Measurements from ENCODE around the gene SPEN. TPM values are rescaled to one million over a fixed set of nuclear protein-coding genes. Genes with fewer than 3 reads are reported as not detected.
"Not testable (repeated sequence)": the region's sequence is repeated elsewhere in the genome, so short reads cannot be mapped to it uniquely, and the experiment has no call there.

The SPEN gene
- total and polyA plus RNA-seq, 2 experiments from 2014 or later, result 14.9 to 43.6 TPM

DNA sequence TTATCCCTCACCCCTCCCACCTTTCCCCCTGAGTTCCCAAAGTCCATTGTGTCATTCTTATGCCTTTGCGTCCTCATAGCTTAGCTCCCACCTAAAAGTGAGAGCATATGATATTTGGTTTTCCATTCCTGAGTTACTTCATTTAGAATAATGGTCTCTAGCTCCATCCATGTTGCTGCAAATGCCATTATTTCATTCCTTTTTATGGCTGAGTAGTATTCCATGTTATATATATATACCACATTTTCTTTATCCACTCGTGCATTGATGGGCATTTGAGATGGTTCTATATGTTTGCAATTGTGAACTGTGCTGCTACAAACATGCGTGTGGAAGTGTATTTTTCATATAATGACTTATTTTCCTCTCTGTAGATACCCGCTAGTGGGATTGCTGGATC lies 130.4 kb downstream of the SPEN start:
- H3K27me3 ChIP-seq (ENCODE audit: insufficient read depth); DNase-seq (ENCODE audit: low spot score); H3K4me2 ChIP-seq; H3F3A ChIP-seq (replicated peaks; ENCODE audit: low read depth); H3K36me3 Mint-ChIP-seq (ENCODE audit: low read depth); H3K4me1 ChIP-seq (ENCODE audit: insufficient read depth); H3K4me3 Mint-ChIP-seq; H3K27ac Mint-ChIP-seq; H3K27ac ChIP-seq (ENCODE audit: low read depth); H3K36me3 ChIP-seq (ENCODE audit: insufficient read depth); H2AFZ ChIP-seq; ATAC-seq; H4K20me1 ChIP-seq (replicated peaks; ENCODE audit: insufficient read depth); H3K27me3 Mint-ChIP-seq (ENCODE audit: insufficient read depth, low read depth, poor library complexity); H3K4me3 ChIP-seq; H3K9me2 ChIP-seq (ENCODE audit: insufficient read depth): not testable (repeated sequence)
- peaks cover 13% of the 10 kb centered on the region for H3K9me3 Mint-ChIP-seq
- H3K4me1 Mint-ChIP-seq, result peaks cover 13% of the 10 kb centered on the region
- peaks cover 23% of the 10 kb centered on the region for H3K79me2 ChIP-seq (replicated peaks; ENCODE audit: insufficient read depth)

- Mint-ChIP-seq H3K27ac (no peak overlapping the region), H3K9me3 (peaks cover 9% of the 10 kb centered on the region)
- H2AFZ ChIP-seq, result no peak overlapping the region
Observed at GRCh38 chr1:15981679-15982078, 134.2 kb downstream of the SPEN start.

GRCh38 chr1:15983275-15983674 lies 135.8 kb downstream of the SPEN start:
- Histone ChIP-seq H3K27ac (ENCODE audit: low read depth) (no peak overlapping the region), H3K36me3 (ENCODE audit: insufficient read depth) (no peaks in the 10 kb centered on the region), H3K4me3 (no peak overlapping the region), H4K20me1 (replicated peaks; ENCODE audit: insufficient read depth) (no peaks in the 10 kb centered on the region), H3K27me3 (ENCODE audit: insufficient read depth) (no peaks in the 10 kb centered on the region), H3K79me2 (replicated peaks; ENCODE audit: insufficient read depth) (no peaks in the 10 kb centered on the region), H3K4me2 (no peak overlapping the region), H2AFZ (no peak overlapping the region), H3K4me1 (ENCODE audit: insufficient read depth) (no peaks in the 10 kb centered on the region), H3F3A (replicated peaks; ENCODE audit: low read depth) (no peaks in the 10 kb centered on the region), H3K9me2 (ENCODE audit: insufficient read depth) (no peaks in the 10 kb centered on the region)
- H3K9me3 Mint-ChIP-seq, result peaks cover 9% of the 10 kb centered on the region
- no peak for DNase-seq (ENCODE audit: low spot score)
- no peaks in the 10 kb centered on the region for H3K27me3 Mint-ChIP-seq (ENCODE audit: insufficient read depth, low read depth, poor library complexity)
- TF ChIP-seq EZH2 (IDR thresholded peaks at IDR 0.05; ENCODE audit: low read depth, unreplicated experiment) (no peak), POLR2AphosphoS5 (IDR thresholded peaks at IDR 0.05; ENCODE audit: low read depth) (no peak)
- ATAC-seq, result no peak
- H3K4me1 Mint-ChIP-seq, result no peaks in the 10 kb centered on the region
- H3K36me3 Mint-ChIP-seq (ENCODE audit: low read depth), result no peaks in the 10 kb centered on the region
- no peak overlapping the region for H3K27ac Mint-ChIP-seq
- no peak overlapping the region for H3K4me3 Mint-ChIP-seq

More at GRCh38 chr1:15981679-15982078, 134.2 kb downstream of the SPEN start:
- no peak overlapping the region for H3K27ac ChIP-seq (ENCODE audit: low read depth)
- H3K4me3 ChIP-seq, result no peak overlapping the region
- H3K4me1 ChIP-seq (ENCODE audit: insufficient read depth), result no peaks in the 10 kb centered on the region
- H3F3A ChIP-seq (replicated peaks; ENCODE audit: low read depth), result no peaks in the 10 kb centered on the region
- no peaks in the 10 kb centered on the region for H4K20me1 ChIP-seq (replicated peaks; ENCODE audit: insufficient read depth)
- no peaks in the 10 kb centered on the region for H3K36me3 ChIP-seq (ENCODE audit: insufficient read depth)
- no peak for TF ChIP-seq CTCF (conservative IDR thresholded peaks at IDR 0.05; ENCODE audit: low read depth in 2 of 2)
- no peak for TF ChIP-seq JUNB (IDR thresholded peaks at IDR 0.05; ENCODE audit: unreplicated experiment)
- no peak for TF ChIP-seq ZNF114 (CRISPR knock-in tag; IDR thresholded peaks at IDR 0.05)
- peaks cover 2% of the 10 kb centered on the region; the same call in 2 of the 3 replicates for H3K4me1 Mint-ChIP-seq
- DNase-seq (ENCODE audit: low spot score) (no peak), ATAC-seq (no peak)
- H3K4me2 ChIP-seq, result no peak overlapping the region
- H3K27me3 Mint-ChIP-seq (ENCODE audit: insufficient read depth, low read depth, poor library complexity), result peaks cover 2% of the 10 kb centered on the region
- no peaks in the 10 kb centered on the region for H3K27me3 ChIP-seq (ENCODE audit: insufficient read depth)
- no peaks in the 10 kb centered on the region; the same call in 2 of the 3 replicates for H3K36me3 Mint-ChIP-seq (ENCODE audit: low read depth)
- no peaks in the 10 kb centered on the region for H3K79me2 ChIP-seq (replicated peaks; ENCODE audit: insufficient read depth)
- H3K4me3 Mint-ChIP-seq, result no peak overlapping the region
- no peaks in the 10 kb centered on the region for H3K9me2 ChIP-seq (ENCODE audit: insufficient read depth)

All from GM23338 (cell line).